IPS-15b (cell line): ENCODE data around the gene CTAGE4.
"Not testable (repeated sequence)": the region's sequence is repeated elsewhere in the genome, so short reads cannot be mapped to it uniquely, and the experiment has no call there.

Experiments used
- H3K27me3 ChIP-seq: one replicate; pipeline ENCODE4 v1.6.1; 2013; ENCODE audit warnings: low read length; ENCODE audit not compliant: control insufficient read depth, insufficient read depth
- H3K36me3 ChIP-seq: one replicate; pipeline ENCODE4 v1.6.1; 2013; ENCODE audit warnings: low read length; ENCODE audit not compliant: control insufficient read depth, insufficient read depth
- H3K4me1 ChIP-seq: one replicate; pipeline ENCODE4 v1.6.1; 2013; ENCODE audit warnings: mild to moderate bottlenecking, low read length; ENCODE audit not compliant: control insufficient read depth, insufficient read depth
- H3K4me3 ChIP-seq: one replicate; pipeline ENCODE4 v1.5.1; 2013; ENCODE audit warnings: low read depth, low read length
- H3K9ac ChIP-seq: one replicate; pipeline ENCODE4 v1.6.1; 2013; ENCODE audit warnings: low read depth, mild to moderate bottlenecking, low read length
- H3K9me3 ChIP-seq: one replicate; pipeline ENCODE4 v1.6.1; 2013; ENCODE audit warnings: mild to moderate bottlenecking, low read length; ENCODE audit not compliant: control insufficient read depth, insufficient read depth

Gene CTAGE4

GRCh38 chr7:144179165-144179479 lies 4.1 kb upstream of the CTAGE4 start:
- not testable (repeated sequence) for H3K27me3 ChIP-seq, H3K36me3 ChIP-seq, H3K4me3 ChIP-seq, H3K4me1 ChIP-seq, H3K9me3 ChIP-seq, H3K9ac ChIP-seq

- H3K9me3 ChIP-seq, H3K36me3 ChIP-seq, H3K4me3 ChIP-seq, H3K27me3 ChIP-seq, H3K4me1 ChIP-seq, H3K9ac ChIP-seq: not testable (repeated sequence)
Observed at GRCh38 chr7:144187848-144188247, 4.6 kb downstream of the CTAGE4 start.

GRCh38 chr7:144188578-144189171 lies 5.4 kb downstream of the CTAGE4 start:
- not testable (repeated sequence) for H3K4me3 ChIP-seq, H3K9me3 ChIP-seq, H3K27me3 ChIP-seq, H3K9ac ChIP-seq, H3K36me3 ChIP-seq, H3K4me1 ChIP-seq

- not testable (repeated sequence) for H3K36me3 ChIP-seq, H3K27me3 ChIP-seq, H3K9ac ChIP-seq, H3K4me1 ChIP-seq, H3K4me3 ChIP-seq, H3K9me3 ChIP-seq
Observed at GRCh38 chr7:144193782-144194181, 10.5 kb downstream of the CTAGE4 start.

GRCh38 chr7:144194453-144194852 lies 11.2 kb downstream of the CTAGE4 start:
- H3K4me3 ChIP-seq, H3K36me3 ChIP-seq, H3K9ac ChIP-seq, H3K9me3 ChIP-seq, H3K27me3 ChIP-seq, H3K4me1 ChIP-seq: not testable (repeated sequence)

- H3K9ac ChIP-seq, H3K36me3 ChIP-seq, H3K4me1 ChIP-seq, H3K9me3 ChIP-seq, H3K27me3 ChIP-seq, H3K4me3 ChIP-seq: not testable (repeated sequence)
Observed at GRCh38 chr7:144195212-144195872, 12.1 kb downstream of the CTAGE4 start, which contains the start of gene ARHGEF35. Gene ARHGEF35 (minus strand): TSS chr7:144195833. CDS start chr7:144188383, 7,450 bp downstream.

GRCh38 chr7:144198934-144199333 lies 15.7 kb downstream of the CTAGE4 start:
- H3K4me3 ChIP-seq, H3K9ac ChIP-seq, H3K36me3 ChIP-seq, H3K9me3 ChIP-seq, H3K4me1 ChIP-seq, H3K27me3 ChIP-seq: not testable (repeated sequence)

- not testable (repeated sequence) for H3K4me1 ChIP-seq, H3K9me3 ChIP-seq, H3K36me3 ChIP-seq, H3K27me3 ChIP-seq, H3K4me3 ChIP-seq, H3K9ac ChIP-seq
Observed at GRCh38 chr7:144201978-144202377, 18.7 kb downstream of the CTAGE4 start.

- H3K36me3 ChIP-seq, H3K4me3 ChIP-seq, H3K4me1 ChIP-seq, H3K9me3 ChIP-seq, H3K9ac ChIP-seq, H3K27me3 ChIP-seq: not testable (repeated sequence)
Observed at GRCh38 chr7:144203086-144203485, 19.8 kb downstream of the CTAGE4 start.

- H3K27me3 ChIP-seq, H3K9ac ChIP-seq, H3K36me3 ChIP-seq, H3K9me3 ChIP-seq, H3K4me3 ChIP-seq, H3K4me1 ChIP-seq: not testable (repeated sequence)
Observed at GRCh38 chr7:144205306-144205705, 22.0 kb downstream of the CTAGE4 start.

- H3K9me3 ChIP-seq, H3K4me3 ChIP-seq, H3K4me1 ChIP-seq: not testable (repeated sequence)
Observed at GRCh38 chr7:144217200-144217599, 33.9 kb downstream of the CTAGE4 start.

GRCh38 chr7:144218581-144218980 lies 35.3 kb downstream of the CTAGE4 start:
- H3K27me3 ChIP-seq, H3K9ac ChIP-seq, H3K9me3 ChIP-seq, H3K4me3 ChIP-seq, H3K4me1 ChIP-seq, H3K36me3 ChIP-seq: not testable (repeated sequence)

More at GRCh38 chr7:144217200-144217599, 33.9 kb downstream of the CTAGE4 start:
- not testable (repeated sequence) for H3K36me3 ChIP-seq, H3K27me3 ChIP-seq, H3K9ac ChIP-seq
